ENCODE data around the gene SHC2.
"Not testable (repeated sequence)": the region's sequence is repeated elsewhere in the genome, so short reads cannot be mapped to it uniquely, and the experiment has no call there.

The SHC2 gene

GRCh38 chr19:492091-492531, 31.3 kb upstream of the SHC2 start:
- no peak for DNase-seq (ENCODE audit: low spot score)

- DNase-seq (ENCODE audit: low spot score) = no peak
Measured at GRCh38 chr19:491146-491741, 30.4 kb upstream of the SHC2 start.

- peak; percentile 42 for DNase-seq (ENCODE audit: low spot score)
Measured at GRCh38 chr19:489418-490196, 28.8 kb upstream of the SHC2 start.

GRCh38 chr19:488505-489417, 27.9 kb upstream of the SHC2 start:
- peak; percentile 83 for DNase-seq (ENCODE audit: low spot score)

GRCh38 chr19:485583-486236, 24.9 kb upstream of the SHC2 start:
- peak; percentile 97 for DNase-seq (ENCODE audit: low spot score)

- DNase-seq (ENCODE audit: low spot score) = no peak
Measured at GRCh38 chr19:485077-485476, 24.2 kb upstream of the SHC2 start.

GRCh38 chr19:484494-484893, 23.7 kb upstream of the SHC2 start:
- no peak for DNase-seq (ENCODE audit: low spot score)

GRCh38 chr19:483332-484072, 22.7 kb upstream of the SHC2 start:
- no peak for DNase-seq (ENCODE audit: low spot score)

- no peak for DNase-seq (ENCODE audit: low spot score)
Measured at GRCh38 chr19:482186-483041, 21.6 kb upstream of the SHC2 start.

- not testable (repeated sequence) for DNase-seq (ENCODE audit: low spot score)
Measured at GRCh38 chr19:481100-481499, 20.3 kb upstream of the SHC2 start.

- peak; percentile 74 for DNase-seq (ENCODE audit: low spot score)
Measured at GRCh38 chr19:480016-480855, 19.4 kb upstream of the SHC2 start.

- no peak for DNase-seq (ENCODE audit: low spot score)
Measured at GRCh38 chr19:478976-479375, 18.1 kb upstream of the SHC2 start.

- peak; percentile 35 for DNase-seq (ENCODE audit: low spot score)
Measured at GRCh38 chr19:478236-478903, 17.5 kb upstream of the SHC2 start.

GRCh38 chr19:475360-475759, 14.5 kb upstream of the SHC2 start:
- no peak for DNase-seq (ENCODE audit: low spot score)

- no peak for DNase-seq (ENCODE audit: low spot score)
Measured at GRCh38 chr19:474126-475078, 13.6 kb upstream of the SHC2 start.

GRCh38 chr19:472005-472858, 11.4 kb upstream of the SHC2 start:
- DNase-seq (ENCODE audit: low spot score) = no peak

GRCh38 chr19:470701-471100, 9.9 kb upstream of the SHC2 start:
- no peak for DNase-seq (ENCODE audit: low spot score)

Measured in pons (tissue), 1 donor.